KOPT-K1 (cell line): ENCODE data around the gene GALR1.
"Not testable (repeated sequence)": the region's sequence is repeated elsewhere in the genome, so short reads cannot be mapped to it uniquely, and the experiment has no call there.

ENCODE experiments used
- H3K27ac ChIP-seq: fragments of 200-600 bp; sonication (generic); 2 replicates; pipeline ENCODE4 v1.5.1; 2016; ENCODE audit warnings: antibody characterized with exemption, mild to moderate bottlenecking, low read depth, low read length; ENCODE audit not compliant: poor library complexity, severe bottlenecking
- H3K36me3 ChIP-seq: fragments of 200-600 bp; sonication (generic); 2 replicates; pipeline ENCODE4 v1.5.1; 2017; ENCODE audit warnings: antibody characterized with exemption, mild to moderate bottlenecking, low read length, moderate library complexity; ENCODE audit not compliant: insufficient read depth
- H3K9me3 ChIP-seq: fragments of 200-600 bp; sonication (generic); 2 replicates; pipeline ENCODE4 v1.5.1; 2017; ENCODE audit warnings: antibody characterized with exemption, low read length, mild to moderate bottlenecking; ENCODE audit not compliant: insufficient read depth, poor library complexity, severe bottlenecking

GALR1 gene

DNA sequence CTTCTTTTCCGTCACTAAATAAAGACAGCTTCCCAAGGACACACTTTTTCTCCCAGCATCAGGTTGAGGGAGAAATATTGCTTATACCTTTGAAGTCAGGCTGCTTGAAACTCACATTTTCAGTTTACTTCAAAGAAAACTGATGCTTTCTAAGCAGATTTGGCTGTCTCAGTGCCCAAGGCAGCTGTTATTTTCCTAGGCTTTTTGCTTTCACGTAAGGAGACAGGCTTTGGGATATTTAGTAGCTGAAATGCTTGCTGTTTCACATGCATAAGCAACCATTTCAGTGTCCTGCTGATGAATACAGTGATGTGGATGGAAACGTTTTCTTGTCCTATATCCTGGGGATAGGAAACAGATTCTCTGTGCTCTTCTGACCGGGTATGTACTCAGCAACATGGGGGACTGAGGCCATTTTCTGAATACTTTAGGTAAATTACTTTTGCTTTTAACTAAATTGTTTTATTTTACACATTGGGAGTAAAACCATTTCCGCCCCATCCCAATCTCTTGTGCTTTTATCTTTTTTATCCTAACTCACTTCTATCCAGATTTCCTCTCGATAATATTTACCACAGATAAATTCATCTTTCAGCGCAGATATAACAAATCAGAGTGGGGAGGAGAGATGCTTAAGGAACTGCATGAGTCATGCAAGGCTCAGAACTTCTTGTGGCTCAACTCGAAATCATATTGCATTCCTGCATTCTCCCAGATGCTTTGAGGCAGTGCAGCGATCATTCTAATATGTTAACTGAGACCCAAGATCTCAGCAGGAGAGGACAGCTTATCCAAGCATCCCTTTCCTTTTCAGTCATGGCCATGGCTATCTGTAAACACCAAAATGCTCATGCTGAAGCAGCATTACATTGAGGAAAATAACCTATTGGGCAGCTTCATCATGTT is 22.2 kb downstream of the GALR1 start:
- no peak overlapping the region for H3K27ac ChIP-seq
- peaks cover 11% of the 10 kb centered on the region for H3K9me3 ChIP-seq
- H3K36me3 ChIP-seq: no peaks in the 10 kb centered on the region

DNA sequence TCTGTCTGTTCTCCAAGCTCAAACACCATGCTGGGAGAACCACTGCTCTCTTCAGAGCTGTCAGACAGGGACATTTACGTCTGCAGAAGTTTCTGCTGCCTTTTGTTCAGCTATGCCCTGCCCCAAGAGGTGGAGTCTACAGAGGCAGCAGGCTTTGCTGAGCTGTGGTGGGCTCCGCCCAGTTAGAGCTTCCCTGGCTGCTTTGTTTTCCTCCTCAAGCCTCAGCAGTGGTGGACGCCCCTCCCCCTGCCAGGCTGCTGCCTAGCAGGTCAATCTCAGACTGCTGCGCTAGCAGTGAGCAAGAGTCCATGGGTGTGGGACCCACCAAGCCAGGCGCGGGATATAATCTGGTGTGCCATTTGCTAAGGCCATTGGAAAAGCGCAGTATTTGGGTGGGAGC is 41.2 kb downstream of the GALR1 start:
- not testable (repeated sequence) for H3K27ac ChIP-seq, H3K36me3 ChIP-seq, H3K9me3 ChIP-seq

DNA sequence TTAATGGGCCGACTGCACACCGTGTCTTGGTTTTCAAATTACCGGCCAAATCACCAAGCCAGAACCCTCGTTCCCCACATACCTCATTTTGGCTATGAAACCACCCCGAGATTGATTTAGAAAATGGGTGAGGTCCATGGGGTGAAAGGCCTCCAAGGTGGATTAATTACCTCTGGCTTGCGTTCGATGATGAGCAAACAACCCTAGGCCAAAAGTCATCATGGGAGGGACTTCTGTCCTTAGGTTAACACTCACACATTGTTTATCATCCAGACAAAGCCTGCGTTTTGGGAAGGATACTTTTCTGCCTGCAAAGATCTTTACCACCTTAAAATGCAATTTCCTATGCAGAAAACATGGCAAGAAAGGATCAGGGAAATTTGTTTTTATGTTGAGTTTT is 48.5 kb downstream of the GALR1 start:
- H3K36me3 ChIP-seq: no peaks in the 10 kb centered on the region
- no peak overlapping the region for H3K27ac ChIP-seq
- no peaks in the 10 kb centered on the region for H3K9me3 ChIP-seq

DNA sequence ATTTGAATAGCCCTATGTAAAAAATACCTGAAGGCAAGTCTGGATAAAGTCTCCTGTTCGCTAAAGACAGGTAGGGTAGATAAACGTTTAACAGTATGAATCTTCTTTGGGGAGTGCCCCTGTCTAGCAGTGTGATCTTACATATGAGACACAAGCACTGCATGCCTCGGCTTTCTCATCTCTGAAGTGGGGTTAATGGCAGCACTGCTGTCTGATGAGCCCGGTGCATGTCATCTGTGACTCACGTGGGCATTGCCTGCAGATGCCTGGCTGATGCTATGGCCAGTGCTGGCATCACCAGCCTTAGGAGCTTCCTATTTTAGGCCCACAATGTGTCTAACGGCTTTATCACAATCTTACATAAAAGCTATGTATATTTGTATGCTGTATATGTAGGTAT is 50.1 kb downstream of the GALR1 start:
- no peak overlapping the region for H3K27ac ChIP-seq
- H3K36me3 ChIP-seq: no peaks in the 10 kb centered on the region
- H3K9me3 ChIP-seq: no peaks in the 10 kb centered on the region

DNA sequence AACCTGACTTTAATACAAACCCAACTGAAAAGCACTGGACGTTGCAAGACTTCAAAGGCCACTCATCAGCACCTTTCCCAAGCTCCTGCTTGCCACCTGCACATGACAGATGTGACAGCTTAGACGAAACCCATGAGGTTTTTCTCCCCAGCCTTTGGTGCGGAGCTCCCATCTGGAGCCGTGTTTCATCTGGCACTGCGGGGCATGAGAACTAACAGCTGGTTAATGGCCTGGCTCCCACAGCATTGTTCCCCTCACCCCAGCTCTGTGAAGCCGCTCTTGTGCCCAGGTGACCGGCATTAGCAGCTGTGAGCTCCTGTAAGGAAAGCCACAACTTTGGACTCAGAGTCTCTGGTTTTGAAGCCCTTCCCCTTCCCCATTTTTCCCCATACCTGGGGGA is 50.9 kb downstream of the GALR1 start:
- Histone ChIP-seq H3K9me3 (no peaks in the 10 kb centered on the region), H3K36me3 (no peaks in the 10 kb centered on the region), H3K27ac (no peak overlapping the region)

DNA sequence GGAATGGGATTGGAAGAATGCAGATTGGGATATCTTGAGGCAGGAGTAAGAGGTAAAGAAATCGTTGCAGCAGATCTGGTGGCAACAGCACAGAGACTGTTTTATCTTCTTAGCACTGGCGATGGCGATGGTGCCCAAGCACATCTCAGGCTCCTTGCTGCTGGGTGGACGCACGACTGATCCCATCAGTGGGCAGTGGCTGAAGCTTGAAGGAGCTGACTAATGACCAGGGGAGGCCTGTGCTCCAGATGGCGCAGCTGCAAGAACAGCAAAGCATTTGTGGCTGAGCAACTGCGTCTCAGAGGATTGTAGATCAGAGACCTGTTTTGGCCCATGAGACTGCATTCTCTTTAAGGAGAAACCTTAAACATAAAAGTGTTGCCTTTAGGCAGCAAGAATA is 54.6 kb downstream of the GALR1 start:
- no peaks in the 10 kb centered on the region for H3K36me3 ChIP-seq
- no peak overlapping the region for H3K27ac ChIP-seq
- H3K9me3 ChIP-seq: no peaks in the 10 kb centered on the region

DNA sequence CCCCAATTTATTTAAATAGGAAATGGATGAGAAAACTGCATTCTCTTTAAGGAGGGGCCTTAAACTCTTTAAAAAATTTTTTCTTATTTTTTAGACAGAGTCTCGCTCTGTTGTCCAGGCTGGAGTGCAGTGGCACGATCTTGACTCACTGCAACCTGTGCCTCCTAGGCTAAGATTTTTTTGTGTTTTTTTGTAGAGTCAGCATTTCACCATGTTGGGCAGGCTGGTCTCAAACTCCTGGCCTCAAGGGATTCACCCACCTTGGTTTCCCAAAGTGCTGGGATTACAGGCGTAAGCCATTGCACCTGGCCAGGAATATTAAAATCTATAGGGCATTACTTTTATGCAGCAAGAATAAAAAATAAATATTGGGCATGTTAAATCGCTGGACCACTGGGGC is 56.0 kb downstream of the GALR1 start:
- no peaks in the 10 kb centered on the region for H3K9me3 ChIP-seq
- H3K27ac ChIP-seq: no peak overlapping the region
- H3K36me3 ChIP-seq: no peaks in the 10 kb centered on the region

DNA sequence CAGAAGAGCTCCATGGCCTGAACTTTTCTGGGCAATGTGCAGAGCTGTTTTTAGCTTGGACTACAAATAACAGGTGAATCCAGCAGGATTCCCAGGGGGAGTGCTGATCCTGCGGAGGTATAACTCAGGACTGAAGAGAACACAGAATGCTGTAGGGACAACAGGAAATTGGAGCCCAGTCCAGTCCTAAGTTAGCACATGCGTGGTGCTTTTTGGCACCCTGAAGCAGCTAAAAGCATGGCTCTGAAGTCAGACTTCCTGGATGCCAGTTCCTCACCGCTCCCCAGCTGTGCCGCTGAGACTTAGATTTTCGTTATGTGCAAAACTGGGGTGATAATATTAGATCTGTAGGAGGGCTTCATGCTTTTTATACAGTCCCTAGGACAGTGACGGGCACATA is 58.6 kb downstream of the GALR1 start:
- no peaks in the 10 kb centered on the region for H3K36me3 ChIP-seq
- no peak overlapping the region for H3K27ac ChIP-seq
- H3K9me3 ChIP-seq: no peaks in the 10 kb centered on the region

DNA sequence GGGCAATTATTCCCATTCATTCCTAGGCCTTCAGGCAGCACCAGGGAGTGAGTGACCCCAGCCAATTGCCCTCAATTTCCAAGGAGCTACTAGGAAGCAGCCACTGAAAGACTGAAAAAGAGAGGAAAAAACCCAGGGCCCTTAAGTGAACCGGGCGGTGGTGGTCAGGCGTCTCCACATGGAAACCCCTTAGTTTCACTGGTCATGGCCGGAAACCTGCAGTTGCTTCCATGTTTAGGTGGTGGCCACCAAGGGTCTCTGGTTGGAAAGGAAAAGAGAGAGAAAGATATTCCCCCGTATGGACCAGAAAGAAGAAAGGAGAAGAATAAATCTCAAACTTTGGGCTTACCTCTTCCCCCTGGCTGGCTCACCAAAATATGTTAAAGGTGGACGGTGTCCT is 64.9 kb downstream of the GALR1 start:
- H3K36me3 ChIP-seq: no peaks in the 10 kb centered on the region
- no peaks in the 10 kb centered on the region for H3K9me3 ChIP-seq
- no peak overlapping the region for H3K27ac ChIP-seq

DNA sequence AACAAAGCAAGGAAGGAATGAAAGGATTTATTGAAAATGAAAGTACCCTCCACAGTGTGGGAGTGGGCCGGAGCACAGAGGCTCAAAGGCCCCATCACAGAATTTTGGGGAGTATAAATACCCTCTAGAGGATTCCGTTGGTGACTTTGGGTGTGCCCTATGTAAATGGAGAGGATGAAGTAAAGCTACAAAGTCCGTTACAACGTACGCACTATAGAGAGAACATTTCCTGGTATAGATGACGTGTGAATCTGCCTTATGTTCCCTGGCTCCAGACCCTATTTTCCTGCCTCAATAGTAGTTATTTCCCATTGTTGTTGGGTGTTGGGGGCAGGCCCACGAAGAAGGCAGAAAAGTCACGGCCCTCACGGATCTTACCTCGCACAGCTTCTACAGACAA is 65.3 kb downstream of the GALR1 start:
- H3K27ac ChIP-seq: no peak overlapping the region
- H3K9me3 ChIP-seq: no peaks in the 10 kb centered on the region
- no peaks in the 10 kb centered on the region for H3K36me3 ChIP-seq

DNA sequence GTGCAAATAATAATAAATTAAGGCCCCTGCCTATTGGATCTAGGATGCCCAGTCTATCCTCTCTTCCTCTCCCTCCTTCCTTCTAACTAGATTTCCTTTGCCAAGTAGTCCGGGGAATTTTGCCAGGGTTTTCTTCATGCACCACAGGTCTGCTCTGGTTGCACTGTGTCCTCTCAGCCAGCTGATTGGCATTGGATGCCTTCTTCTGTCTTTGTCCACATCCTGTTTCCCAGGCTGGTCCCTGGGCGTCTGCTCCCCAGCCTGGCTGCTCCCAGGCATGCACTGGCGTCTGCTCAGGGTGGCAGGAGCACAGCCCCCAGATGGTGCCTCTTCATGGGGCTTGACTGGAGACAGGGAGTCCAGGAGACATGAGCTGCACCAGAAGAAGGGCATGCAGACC is 66.4 kb downstream of the GALR1 start:
- no peaks in the 10 kb centered on the region for H3K36me3 ChIP-seq
- no peak overlapping the region for H3K27ac ChIP-seq
- H3K9me3 ChIP-seq: no peaks in the 10 kb centered on the region

DNA sequence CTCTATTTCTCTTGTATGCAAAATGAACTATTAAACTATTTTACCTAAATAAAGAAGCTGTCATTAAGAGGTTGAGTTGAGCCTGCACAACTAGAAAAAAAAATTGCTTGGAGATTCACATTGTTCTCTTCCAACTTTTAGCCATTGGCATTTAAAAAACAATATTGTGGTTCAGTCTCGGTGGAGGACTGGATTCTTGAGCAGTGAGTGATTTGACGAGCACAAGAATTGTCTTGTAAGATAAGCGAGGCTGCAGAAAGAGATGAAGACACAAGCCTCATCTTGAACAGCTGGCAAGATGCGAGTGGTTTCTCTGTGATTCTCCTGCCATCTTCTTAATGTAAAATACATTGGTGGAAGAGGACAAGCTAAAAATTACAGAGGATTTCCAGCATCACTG is 67.0 kb downstream of the GALR1 start:
- Histone ChIP-seq H3K27ac (no peak overlapping the region), H3K9me3 (no peaks in the 10 kb centered on the region), H3K36me3 (no peaks in the 10 kb centered on the region)

DNA sequence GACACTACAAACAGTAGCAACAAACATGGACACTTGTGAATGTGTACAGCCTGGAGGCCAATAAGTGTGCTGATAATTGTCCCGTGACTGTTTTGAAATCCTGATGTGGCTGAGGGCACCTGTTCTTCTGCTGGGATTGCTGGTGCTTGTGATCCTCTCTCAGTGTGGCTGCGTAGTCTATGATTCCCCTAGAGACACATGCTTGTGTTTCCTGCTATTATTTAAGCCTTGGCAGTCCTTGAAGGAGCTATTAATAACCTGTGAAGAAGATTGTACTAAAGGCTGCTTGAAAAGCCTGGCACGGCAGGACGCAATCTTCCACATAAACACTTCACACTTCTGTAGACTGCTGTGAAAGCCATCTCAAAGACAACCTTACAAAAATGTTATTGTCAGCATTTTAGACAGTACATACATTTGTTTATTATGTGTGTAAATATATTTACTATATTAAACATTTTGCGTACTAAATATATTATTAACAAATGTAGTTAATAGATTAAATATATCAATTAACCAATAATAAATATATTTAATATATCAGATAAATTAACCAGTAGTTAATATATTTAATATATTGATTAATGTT is 71.4 kb downstream of the GALR1 start:
- H3K27ac ChIP-seq: no peak overlapping the region
- H3K36me3 ChIP-seq: no peaks in the 10 kb centered on the region
- H3K9me3 ChIP-seq: no peaks in the 10 kb centered on the region

DNA sequence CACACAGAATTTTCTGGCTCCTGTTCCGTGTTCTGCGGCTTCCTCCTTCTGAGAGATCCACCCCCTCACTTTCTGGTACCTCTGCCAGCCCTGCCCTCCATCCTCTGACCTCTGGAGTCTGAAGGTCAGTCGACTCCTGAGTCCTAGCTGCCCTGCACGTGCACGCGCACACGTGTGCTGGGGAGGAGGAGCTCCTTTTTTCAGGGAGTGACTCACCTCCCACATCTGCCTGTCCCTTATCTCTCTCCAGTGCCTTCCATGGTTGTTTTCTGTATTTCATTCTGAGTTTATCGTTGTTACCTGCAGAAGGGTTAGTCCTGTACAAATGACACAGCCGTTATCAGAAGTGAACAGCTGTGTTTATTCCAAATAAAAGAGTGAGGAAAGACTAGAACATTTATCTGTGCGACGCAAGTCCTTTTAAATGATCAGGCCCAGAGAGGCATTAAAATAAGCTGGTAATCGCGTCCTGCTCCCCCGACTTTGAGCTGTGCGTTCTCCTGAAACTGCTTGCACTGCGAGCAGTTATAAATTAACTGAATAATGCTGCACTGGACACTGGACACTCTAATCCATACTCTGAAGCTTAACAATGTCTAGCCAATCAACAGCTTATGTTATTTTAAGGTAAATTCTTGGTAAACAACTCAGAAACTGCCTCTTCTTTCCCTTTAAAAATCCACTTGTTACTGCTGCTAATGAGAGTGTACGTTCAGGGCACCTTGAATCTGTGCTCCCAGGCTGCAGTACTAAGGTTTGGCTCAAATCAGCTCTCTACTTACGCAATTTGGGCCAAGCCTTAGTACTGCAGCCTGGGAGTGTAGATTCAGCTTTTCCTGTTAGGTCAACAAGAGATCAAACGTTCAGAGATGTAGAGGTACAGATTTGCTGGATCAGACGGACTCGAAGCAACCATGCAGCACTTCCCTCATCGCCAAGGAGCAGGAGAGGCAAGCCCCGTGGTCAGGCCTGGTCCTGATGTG is 72.5 kb downstream of the GALR1 start:
- Histone ChIP-seq H3K9me3 (no peaks in the 10 kb centered on the region), H3K36me3 (no peaks in the 10 kb centered on the region), H3K27ac (no peak overlapping the region)

DNA sequence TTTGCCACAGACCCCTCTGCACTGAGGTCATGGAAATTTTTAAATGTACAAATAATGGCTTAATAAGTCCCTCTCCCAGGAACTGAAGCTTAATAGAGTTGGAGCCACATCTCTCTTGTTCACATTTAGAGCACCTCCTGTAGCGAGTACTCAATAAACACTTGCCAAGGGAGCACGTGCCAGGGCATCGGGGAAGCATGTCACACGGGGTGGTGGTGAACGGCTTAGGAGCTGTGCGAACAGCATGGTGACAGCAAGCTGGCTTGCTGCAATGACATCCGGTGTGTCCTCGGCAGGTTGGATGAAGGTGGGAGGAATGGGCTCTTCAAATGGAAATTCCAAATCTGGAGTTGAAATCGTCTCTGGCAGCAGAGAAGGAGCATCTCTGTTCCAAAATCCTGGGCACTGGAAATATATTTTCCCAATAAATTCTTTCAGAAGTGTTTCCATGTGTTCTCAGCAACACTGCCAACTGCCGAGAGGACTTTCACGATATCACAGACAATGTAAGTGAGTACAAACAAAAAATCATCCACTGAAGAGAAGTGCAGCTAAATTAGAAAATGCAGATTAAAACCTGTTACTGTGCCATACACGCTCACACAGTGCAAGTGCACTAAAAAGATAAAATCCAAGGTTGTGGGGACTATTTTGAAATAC is 74.1 kb downstream of the GALR1 start:
- Histone ChIP-seq H3K27ac (no peak overlapping the region), H3K9me3 (no peaks in the 10 kb centered on the region), H3K36me3 (no peaks in the 10 kb centered on the region)
